K562 (cell line): ENCODE results near the gene COPE. TPM values are rescaled to one million over a fixed set of nuclear protein-coding genes. Genes with fewer than 3 reads are reported as not detected.
A peak's percentile ranks its signal among the peaks of the same experiment; 100 is the strongest.

Experiments used
- EGR1 ChIP-seq: fragments of 450-650 bp; conservative IDR thresholded peaks from 2 replicates; pipeline ENCODE4 v1.6.1; 2017; ENCODE audit warnings: mild to moderate bottlenecking
- PURB ChIP-seq: sonication (generic); formaldehyde crosslinking; IDR thresholded peaks from 2 replicates; pipeline ENCODE4 v1.9.0; 2021; ENCODE audit warnings: low read depth, mild to moderate bottlenecking, missing genetic modification reagents
- RNF2 ChIP-seq: sonication (generic); IDR thresholded peaks from 2 replicates; pipeline ENCODE4 v1.6.1; 2016
- SMAD3 ChIP-seq: fragments of 450-650 bp; formaldehyde crosslinking; conservative IDR thresholded peaks from 2 replicates; pipeline ENCODE4 v1.4.0; 2020; ENCODE audit warnings: mild to moderate bottlenecking
- ZEB2 ChIP-seq: fragments of 450-650 bp; IDR thresholded peaks from 2 replicates; pipeline ENCODE4 v1.6.1; 2016
- polyA plus RNA-seq, 8 experiments: library from polyadenylated mRNA; depleted of rRNA in 4 of 8; stranded (reverse) in 5 of 8; unstranded in 3 of 8; fragments of >200 nt; fragmentation: Nextera tagmentation in 2 of 8; fragmentation: Illumina TruSeq in 1 of 8; extraction: Ambion mirVana in 2 of 8; extraction: Trizol in 1 of 8; gene quantifications; 2 replicates each; pipeline versions ENCODE4 v1.2.1 to v1.2.3, GENCODE V29; 2011 to 2014; ENCODE audit warnings: inconsistent platforms in 1 of 8, missing spikeins in 1 of 8
- total RNA-seq, 7 experiments: library from RNA; depleted of rRNA in 6 of 7; stranded (reverse); fragments of >200 nt in 6 of 7; fragmentation: Illumina TruSeq in 2 of 7; extraction: Trizol in 2 of 7; gene quantifications; 2 replicates each; pipeline versions ENCODE4 v1.2.1 to v1.2.3, GENCODE V29; 2011 to 2021; ENCODE audit warnings: low replicate concordance in 1 of 7
- TF ChIP-seq, protein P1 (sequence below): fragments of 450-650 bp; IDR thresholded peaks from 2 replicates; pipeline ENCODE4 v1.6.1; 2016; ENCODE audit warnings: mild to moderate bottlenecking, moderate library complexity
- TF ChIP-seq, protein P2 (sequence below), 2 experiments: fragments of 450-650 bp; IDR thresholded peaks; 2 replicates each; pipeline ENCODE4 v1.6.1; 2016; ENCODE audit warnings: mild to moderate bottlenecking in 2 of 2, borderline replicate concordance in 1 of 2, low read depth in 1 of 2, moderate library complexity in 1 of 2

Gene COPE
- total and polyA plus RNA-seq, 9 of the 15 experiments (the other 6 are each of a cell fraction or from before 2014, with no cell fraction given), result 5.8 to 273 (median 147) TPM

DNA sequence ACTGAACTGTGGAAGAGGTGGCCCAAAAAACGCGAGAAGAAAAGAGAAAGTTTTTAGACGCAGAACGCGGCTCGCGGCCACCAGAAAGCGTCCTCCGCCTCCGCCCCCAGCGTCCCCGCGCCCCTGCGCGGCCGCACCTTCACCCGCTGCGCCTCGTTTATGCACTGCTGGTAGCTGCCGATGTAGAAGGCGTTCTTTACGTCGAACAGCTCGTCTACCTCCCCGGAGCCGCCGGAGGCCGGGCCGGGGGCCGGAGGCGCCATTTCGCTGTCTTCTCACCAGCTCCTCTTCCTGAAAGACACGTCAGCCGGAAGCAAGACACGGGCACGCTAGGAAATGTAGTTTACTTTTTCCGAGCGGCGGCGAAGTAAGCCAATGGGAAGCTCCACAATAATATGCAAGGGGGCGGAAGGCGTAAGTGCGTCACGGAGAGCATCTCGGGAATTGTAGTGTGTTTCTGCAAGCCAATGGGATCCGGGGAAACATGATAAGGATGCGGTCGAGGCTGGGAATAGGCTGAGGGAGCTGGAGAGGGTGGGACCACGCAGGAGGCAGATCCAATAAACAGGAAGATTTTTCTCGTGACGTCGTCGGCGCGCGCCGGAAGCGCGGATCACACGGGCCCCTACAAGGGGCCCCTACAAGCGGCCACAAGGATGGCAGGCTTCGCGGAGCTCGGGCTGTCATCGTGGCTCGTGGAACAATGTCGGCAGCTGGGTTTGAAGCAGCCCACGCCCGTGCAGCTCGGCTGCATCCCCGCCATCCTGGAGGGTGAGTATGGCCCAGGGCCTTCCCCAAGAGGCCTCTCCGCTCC, at the start of gene COPE, which contains the start of gene DDX49 (continued):
- TF ChIP-seq, protein P1, sequence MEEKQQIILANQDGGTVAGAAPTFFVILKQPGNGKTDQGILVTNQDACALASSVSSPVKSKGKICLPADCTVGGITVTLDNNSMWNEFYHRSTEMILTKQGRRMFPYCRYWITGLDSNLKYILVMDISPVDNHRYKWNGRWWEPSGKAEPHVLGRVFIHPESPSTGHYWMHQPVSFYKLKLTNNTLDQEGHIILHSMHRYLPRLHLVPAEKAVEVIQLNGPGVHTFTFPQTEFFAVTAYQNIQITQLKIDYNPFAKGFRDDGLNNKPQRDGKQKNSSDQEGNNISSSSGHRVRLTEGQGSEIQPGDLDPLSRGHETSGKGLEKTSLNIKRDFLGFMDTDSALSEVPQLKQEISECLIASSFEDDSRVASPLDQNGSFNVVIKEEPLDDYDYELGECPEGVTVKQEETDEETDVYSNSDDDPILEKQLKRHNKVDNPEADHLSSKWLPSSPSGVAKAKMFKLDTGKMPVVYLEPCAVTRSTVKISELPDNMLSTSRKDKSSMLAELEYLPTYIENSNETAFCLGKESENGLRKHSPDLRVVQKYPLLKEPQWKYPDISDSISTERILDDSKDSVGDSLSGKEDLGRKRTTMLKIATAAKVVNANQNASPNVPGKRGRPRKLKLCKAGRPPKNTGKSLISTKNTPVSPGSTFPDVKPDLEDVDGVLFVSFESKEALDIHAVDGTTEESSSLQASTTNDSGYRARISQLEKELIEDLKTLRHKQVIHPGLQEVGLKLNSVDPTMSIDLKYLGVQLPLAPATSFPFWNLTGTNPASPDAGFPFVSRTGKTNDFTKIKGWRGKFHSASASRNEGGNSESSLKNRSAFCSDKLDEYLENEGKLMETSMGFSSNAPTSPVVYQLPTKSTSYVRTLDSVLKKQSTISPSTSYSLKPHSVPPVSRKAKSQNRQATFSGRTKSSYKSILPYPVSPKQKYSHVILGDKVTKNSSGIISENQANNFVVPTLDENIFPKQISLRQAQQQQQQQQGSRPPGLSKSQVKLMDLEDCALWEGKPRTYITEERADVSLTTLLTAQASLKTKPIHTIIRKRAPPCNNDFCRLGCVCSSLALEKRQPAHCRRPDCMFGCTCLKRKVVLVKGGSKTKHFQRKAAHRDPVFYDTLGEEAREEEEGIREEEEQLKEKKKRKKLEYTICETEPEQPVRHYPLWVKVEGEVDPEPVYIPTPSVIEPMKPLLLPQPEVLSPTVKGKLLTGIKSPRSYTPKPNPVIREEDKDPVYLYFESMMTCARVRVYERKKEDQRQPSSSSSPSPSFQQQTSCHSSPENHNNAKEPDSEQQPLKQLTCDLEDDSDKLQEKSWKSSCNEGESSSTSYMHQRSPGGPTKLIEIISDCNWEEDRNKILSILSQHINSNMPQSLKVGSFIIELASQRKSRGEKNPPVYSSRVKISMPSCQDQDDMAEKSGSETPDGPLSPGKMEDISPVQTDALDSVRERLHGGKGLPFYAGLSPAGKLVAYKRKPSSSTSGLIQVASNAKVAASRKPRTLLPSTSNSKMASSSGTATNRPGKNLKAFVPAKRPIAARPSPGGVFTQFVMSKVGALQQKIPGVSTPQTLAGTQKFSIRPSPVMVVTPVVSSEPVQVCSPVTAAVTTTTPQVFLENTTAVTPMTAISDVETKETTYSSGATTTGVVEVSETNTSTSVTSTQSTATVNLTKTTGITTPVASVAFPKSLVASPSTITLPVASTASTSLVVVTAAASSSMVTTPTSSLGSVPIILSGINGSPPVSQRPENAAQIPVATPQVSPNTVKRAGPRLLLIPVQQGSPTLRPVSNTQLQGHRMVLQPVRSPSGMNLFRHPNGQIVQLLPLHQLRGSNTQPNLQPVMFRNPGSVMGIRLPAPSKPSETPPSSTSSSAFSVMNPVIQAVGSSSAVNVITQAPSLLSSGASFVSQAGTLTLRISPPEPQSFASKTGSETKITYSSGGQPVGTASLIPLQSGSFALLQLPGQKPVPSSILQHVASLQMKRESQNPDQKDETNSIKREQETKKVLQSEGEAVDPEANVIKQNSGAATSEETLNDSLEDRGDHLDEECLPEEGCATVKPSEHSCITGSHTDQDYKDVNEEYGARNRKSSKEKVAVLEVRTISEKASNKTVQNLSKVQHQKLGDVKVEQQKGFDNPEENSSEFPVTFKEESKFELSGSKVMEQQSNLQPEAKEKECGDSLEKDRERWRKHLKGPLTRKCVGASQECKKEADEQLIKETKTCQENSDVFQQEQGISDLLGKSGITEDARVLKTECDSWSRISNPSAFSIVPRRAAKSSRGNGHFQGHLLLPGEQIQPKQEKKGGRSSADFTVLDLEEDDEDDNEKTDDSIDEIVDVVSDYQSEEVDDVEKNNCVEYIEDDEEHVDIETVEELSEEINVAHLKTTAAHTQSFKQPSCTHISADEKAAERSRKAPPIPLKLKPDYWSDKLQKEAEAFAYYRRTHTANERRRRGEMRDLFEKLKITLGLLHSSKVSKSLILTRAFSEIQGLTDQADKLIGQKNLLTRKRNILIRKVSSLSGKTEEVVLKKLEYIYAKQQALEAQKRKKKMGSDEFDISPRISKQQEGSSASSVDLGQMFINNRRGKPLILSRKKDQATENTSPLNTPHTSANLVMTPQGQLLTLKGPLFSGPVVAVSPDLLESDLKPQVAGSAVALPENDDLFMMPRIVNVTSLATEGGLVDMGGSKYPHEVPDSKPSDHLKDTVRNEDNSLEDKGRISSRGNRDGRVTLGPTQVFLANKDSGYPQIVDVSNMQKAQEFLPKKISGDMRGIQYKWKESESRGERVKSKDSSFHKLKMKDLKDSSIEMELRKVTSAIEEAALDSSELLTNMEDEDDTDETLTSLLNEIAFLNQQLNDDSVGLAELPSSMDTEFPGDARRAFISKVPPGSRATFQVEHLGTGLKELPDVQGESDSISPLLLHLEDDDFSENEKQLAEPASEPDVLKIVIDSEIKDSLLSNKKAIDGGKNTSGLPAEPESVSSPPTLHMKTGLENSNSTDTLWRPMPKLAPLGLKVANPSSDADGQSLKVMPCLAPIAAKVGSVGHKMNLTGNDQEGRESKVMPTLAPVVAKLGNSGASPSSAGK, result no peak
- TF ChIP-seq ZEB2, result no peak
- TF ChIP-seq PURB (CRISPR knock-in tag), result no peak
- peak; percentile 52; the same call in 1 of the 2 replicates for TF ChIP-seq RNF2
- TF ChIP-seq EGR1, result peak; percentile 91
- TF ChIP-seq SMAD3, result no peak
- TF ChIP-seq, protein P2, sequence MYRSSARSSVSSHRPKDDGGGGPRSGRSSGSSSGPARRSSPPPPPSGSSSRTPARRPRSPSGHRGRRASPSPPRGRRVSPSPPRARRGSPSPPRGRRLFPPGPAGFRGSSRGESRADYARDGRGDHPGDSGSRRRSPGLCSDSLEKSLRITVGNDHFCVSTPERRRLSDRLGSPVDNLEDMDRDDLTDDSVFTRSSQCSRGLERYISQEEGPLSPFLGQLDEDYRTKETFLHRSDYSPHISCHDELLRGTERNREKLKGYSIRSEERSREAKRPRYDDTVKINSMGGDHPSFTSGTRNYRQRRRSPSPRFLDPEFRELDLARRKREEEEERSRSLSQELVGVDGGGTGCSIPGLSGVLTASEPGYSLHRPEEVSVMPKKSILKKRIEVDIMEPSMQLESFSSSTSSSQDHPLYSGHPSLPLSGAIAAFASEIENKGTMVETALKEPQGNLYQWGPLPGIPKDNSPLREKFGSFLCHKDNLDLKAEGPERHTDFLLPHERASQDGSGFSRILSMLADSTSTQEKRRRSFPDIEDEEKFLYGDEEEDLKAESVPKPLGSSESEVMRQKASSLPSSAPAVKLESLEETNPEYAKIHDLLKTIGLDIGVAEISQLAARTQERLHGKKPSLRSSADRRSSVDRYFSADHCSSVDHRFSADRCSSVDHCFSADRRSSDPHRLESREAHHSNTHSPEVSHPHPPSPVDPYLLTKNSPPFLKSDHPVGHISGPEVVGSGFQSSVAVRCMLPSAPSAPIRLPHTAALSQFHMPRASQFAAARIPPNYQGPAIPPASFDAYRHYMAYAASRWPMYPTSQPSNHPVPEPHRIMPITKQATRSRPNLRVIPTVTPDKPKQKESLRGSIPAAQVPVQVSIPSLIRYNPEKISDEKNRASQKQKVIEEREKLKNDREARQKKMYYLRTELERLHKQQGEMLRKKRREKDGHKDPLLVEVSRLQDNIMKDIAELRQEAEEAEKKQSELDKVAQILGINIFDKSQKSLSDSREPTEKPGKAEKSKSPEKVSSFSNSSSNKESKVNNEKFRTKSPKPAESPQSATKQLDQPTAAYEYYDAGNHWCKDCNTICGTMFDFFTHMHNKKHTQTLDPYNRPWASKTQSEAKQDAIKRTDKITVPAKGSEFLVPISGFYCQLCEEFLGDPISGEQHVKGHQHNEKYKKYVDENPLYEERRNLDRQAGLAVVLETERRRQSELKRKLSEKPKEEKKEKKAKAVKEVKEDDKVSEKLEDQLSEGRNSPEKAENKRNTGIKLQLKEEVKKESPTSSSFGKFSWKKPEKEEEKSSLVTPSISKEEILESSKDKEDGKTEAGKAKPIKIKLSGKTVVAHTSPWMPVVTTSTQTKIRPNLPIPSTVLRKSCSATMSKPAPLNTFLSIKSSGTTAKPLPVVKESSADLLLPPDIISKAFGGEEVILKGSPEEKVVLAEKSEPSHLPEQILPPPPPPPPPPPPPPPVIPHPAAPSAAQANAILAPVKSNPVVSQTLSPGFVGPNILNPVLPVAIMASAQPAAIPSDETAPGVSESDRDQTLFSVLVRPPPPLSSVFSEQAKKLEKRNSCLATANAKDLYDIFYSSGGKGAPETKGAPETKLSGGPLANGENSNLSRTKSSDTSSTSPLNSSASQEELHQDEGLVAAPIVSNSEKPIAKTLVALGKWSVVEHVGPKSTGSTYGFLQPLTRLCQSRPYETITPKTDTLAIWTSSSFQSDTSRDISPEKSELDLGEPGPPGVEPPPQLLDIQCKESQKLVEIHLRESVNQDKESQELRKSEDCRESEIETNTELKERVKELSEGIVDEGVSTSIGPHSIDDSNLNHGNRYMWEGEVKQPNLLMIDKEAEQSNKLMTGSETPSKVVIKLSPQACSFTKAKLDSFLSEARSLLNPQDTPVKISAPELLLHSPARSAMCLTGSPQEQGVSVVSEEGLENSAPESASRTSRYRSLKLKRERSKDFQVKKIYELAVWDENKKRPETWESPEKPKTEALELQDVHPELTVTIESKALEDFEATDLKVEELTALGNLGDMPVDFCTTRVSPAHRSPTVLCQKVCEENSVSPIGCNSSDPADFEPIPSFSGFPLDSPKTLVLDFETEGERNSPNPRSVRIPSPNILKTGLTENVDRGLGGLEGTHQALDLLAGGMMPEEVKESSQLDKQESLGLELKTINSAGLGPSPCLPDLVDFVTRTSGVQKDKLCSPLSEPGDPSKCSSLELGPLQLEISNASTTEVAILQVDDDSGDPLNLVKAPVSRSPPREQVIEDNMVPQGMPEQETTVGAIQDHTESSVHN (IDR thresholded peaks at IDR 0.05; ENCODE audit: borderline replicate concordance in 1 of 2, low read depth in 1 of 2), result no peak
